Testis (tissue), 3 donors: Measurements from ENCODE around the gene OR11H6. TPM values are rescaled to one million over a fixed set of nuclear protein-coding genes. Genes with fewer than 3 reads are reported as not detected.

ENCODE experiments used
- polyA plus RNA-seq: library from polyadenylated mRNA; stranded (reverse); fragments of 350-450 nt; fragmentation: Illumina TruSeq; extraction: RNeasy Lipid Tissue Mini Kit (QIAGEN cat#74804); gene quantifications from one replicate; pipeline ENCODE4 v1.2.3, GENCODE V29; 2014; ENCODE audit warnings: low read depth, low replicate concordance; ENCODE audit not compliant: insufficient read depth
- small RNA-seq, 2 donors: library from RNA; depleted of rRNA; stranded (forward); fragments of <200 nt; gene quantifications; one replicate each; pipeline ENCODE3, GENCODE V24; 2016
- total RNA-seq, 2 donors: library from RNA; depleted of rRNA; stranded (reverse); fragments of >200 nt; gene quantifications; one replicate each; pipeline ENCODE4 v1.2.3, GENCODE V29; 2016

OR11H6 gene
- total and polyA plus RNA-seq, 3 donors from 2014 or later, result not detected

Small RNA genes lying within 50 kb of the gene (small RNA-seq; reads per million reads assigned to genes)
- 0 reads per million in 2 donors for gene GTF2IP22

Other genes with a start within 250 kb of the OR11H6 start
- under 1 TPM in 1 of 2 donors, not detected in 1; 0.25 TPM for gene OR4K15, start 248.1 kb upstream of the OR11H6 start, total RNA-seq
- not detected for gene OR4K15, start 248.1 kb upstream of the OR11H6 start, polyA plus RNA-seq
- gene OR4Q2, start 221.5 kb upstream of the OR11H6 start, total RNA-seq, result not detected
- gene OR4Q2, start 221.5 kb upstream of the OR11H6 start, polyA plus RNA-seq, result not detected
- under 1 TPM; 0.31 to 0.87 TPM for gene OR4K14, start 204.4 kb upstream of the OR11H6 start, total RNA-seq
- not detected for gene OR4K14, start 204.4 kb upstream of the OR11H6 start, polyA plus RNA-seq
- under 1 TPM; 0.06 to 0.24 TPM for gene OR4K13, start 187.7 kb upstream of the OR11H6 start, total RNA-seq
- not detected for gene OR4K13, start 187.7 kb upstream of the OR11H6 start, polyA plus RNA-seq
- gene OR4L1, start 163.7 kb upstream of the OR11H6 start, total RNA-seq, result not detected
- gene OR4L1, start 163.7 kb upstream of the OR11H6 start, polyA plus RNA-seq, result not detected
- under 1 TPM; 0.06 to 0.08 TPM for gene OR4K17, start 113.0 kb upstream of the OR11H6 start, total RNA-seq
- gene OR4K17, start 113.0 kb upstream of the OR11H6 start, polyA plus RNA-seq, result not detected
- not detected for gene OR4N5, start 84.9 kb upstream of the OR11H6 start, total RNA-seq
- gene OR4N5, start 84.9 kb upstream of the OR11H6 start, polyA plus RNA-seq, result not detected
- gene OR11G2, start 32.8 kb upstream of the OR11H6 start, total RNA-seq, result not detected
- not detected for gene OR11G2, start 32.8 kb upstream of the OR11H6 start, polyA plus RNA-seq
- gene OR11H7, start 5.3 kb downstream of the OR11H6 start, total RNA-seq, result not detected
- gene OR11H7, start 5.3 kb downstream of the OR11H6 start, polyA plus RNA-seq, result not detected
- gene OR11H4, start 15.6 kb downstream of the OR11H6 start, total RNA-seq, result under 1 TPM in 1 of 2 donors, not detected in 1; 0.19 TPM
- gene OR11H4, start 15.6 kb downstream of the OR11H6 start, polyA plus RNA-seq, result not detected
- gene TTC5, start 82.2 kb downstream of the OR11H6 start, total RNA-seq, result 10 to 100 TPM; 20.4 to 23.6 TPM
- gene TTC5, start 82.2 kb downstream of the OR11H6 start, polyA plus RNA-seq, result 36.6 TPM
- gene CCNB1IP1, start 109.6 kb downstream of the OR11H6 start, total RNA-seq, result 10 to 100 TPM; 38.7 to 46.7 TPM
- gene CCNB1IP1, start 109.6 kb downstream of the OR11H6 start, polyA plus RNA-seq, result 46.0 TPM
- gene PARP2, start 119.9 kb downstream of the OR11H6 start, total RNA-seq, result 10 to 100 TPM; 38.1 to 50.7 TPM
- gene PARP2, start 119.9 kb downstream of the OR11H6 start, polyA plus RNA-seq, result 40.0 TPM
- 10 to 100 TPM; 16.5 to 19.1 TPM for gene TEP1, start 189.8 kb downstream of the OR11H6 start, total RNA-seq
- 11.6 TPM for gene TEP1, start 189.8 kb downstream of the OR11H6 start, polyA plus RNA-seq
- 1 to 10 TPM; 1.2 to 1.6 TPM for gene KLHL33, start 212.5 kb downstream of the OR11H6 start, total RNA-seq
- gene KLHL33, start 212.5 kb downstream of the OR11H6 start, polyA plus RNA-seq, result 0.67 TPM
- gene OSGEP, start 231.1 kb downstream of the OR11H6 start, total RNA-seq, result 10 to 100 TPM; 47.2 to 58.8 TPM
- gene OSGEP, start 231.1 kb downstream of the OR11H6 start, polyA plus RNA-seq, result 19.9 TPM
- gene APEX1, start 231.5 kb downstream of the OR11H6 start, total RNA-seq, result 10 to 100 TPM; 56.7 to 76.2 TPM
- 67.8 TPM for gene APEX1, start 231.5 kb downstream of the OR11H6 start, polyA plus RNA-seq
- 10 to 100 TPM; 33.4 to 38.8 TPM for gene PIP4P1, start 237.7 kb downstream of the OR11H6 start, total RNA-seq
- 50.8 TPM for gene PIP4P1, start 237.7 kb downstream of the OR11H6 start, polyA plus RNA-seq
- gene PNP, start 245.7 kb downstream of the OR11H6 start, total RNA-seq, result 10 to 100 TPM; 13.6 to 21.8 TPM
- gene PNP, start 245.7 kb downstream of the OR11H6 start, polyA plus RNA-seq, result 18.9 TPM